Mesothelial cell of epicardium (in vitro differentiated cells): Measurements from ENCODE around the gene IGSF9B. TPM values are rescaled to one million over a fixed set of nuclear protein-coding genes. Genes with fewer than 3 reads are reported as not detected.

ENCODE experiments used
- DNase-seq, 2 experiments: peaks; one replicate each; pipeline ENCODE4 v3.0.0; 2021; ENCODE audit warnings: low spot score in 2 of 2; ENCODE audit not compliant: unreplicated experiment in 2 of 2
- H3K27ac Mint-ChIP-seq: 2 replicates; pipeline ENCODE4 v1.8.0; 2021; ENCODE audit warnings: mixed read lengths
- H3K27me3 Mint-ChIP-seq: 2 replicates; pipeline ENCODE4 v1.8.0; 2021; ENCODE audit warnings: low read depth, mixed read lengths
- H3K36me3 Mint-ChIP-seq: 2 replicates; pipeline ENCODE4 v1.8.0; 2021; ENCODE audit warnings: mixed read lengths
- H3K4me1 Mint-ChIP-seq: 2 replicates; pipeline ENCODE4 v1.8.0; 2021; ENCODE audit warnings: mixed read lengths
- H3K4me3 Mint-ChIP-seq: 2 replicates; pipeline ENCODE4 v1.8.0; 2021; ENCODE audit warnings: mild to moderate bottlenecking, moderate library complexity, mixed read lengths
- H3K9me3 Mint-ChIP-seq: 2 replicates; pipeline ENCODE4 v1.8.0; 2021; ENCODE audit warnings: mixed read lengths
- total RNA-seq: library from RNA; stranded (reverse); gene quantifications from 3 replicates; pipeline ENCODE4 v1.2.1, GENCODE V29; 2021
- TF ChIP-seq, protein P1 (sequence below): fragments of 200-600 bp; sonication (generic); IDR thresholded peaks from one replicate; pipeline ENCODE4 v1.5.0; 2021; ENCODE audit warnings: antibody characterized with exemption; ENCODE audit not compliant: unreplicated experiment

IGSF9B gene
- total RNA-seq, 1 donor from 2014 or later, result 4.8 TPM

DNA sequence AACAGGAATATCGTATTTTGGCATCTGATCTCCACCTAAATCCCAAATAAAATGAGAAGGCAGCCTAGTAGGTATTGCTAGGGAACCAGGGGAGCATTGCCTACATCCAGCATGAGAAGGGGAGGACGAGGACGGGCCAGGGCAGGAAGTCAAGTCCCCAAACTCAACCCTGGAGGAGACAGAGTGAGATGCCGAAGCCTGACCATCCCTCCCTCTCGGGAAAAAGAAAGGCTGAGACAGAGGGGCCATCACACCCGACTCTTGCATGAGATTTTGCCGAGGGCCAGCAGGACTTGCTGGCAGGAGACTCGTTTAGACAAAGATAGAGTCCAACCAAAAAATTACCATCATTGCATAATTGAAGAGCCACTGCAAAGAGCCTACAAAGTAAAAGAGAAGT is 61.2 kb downstream of the IGSF9B start:
- no peak overlapping the region for H3K27ac Mint-ChIP-seq
- DNase-seq, result peak in 1 of 2 experiments; percentile 24

DNA sequence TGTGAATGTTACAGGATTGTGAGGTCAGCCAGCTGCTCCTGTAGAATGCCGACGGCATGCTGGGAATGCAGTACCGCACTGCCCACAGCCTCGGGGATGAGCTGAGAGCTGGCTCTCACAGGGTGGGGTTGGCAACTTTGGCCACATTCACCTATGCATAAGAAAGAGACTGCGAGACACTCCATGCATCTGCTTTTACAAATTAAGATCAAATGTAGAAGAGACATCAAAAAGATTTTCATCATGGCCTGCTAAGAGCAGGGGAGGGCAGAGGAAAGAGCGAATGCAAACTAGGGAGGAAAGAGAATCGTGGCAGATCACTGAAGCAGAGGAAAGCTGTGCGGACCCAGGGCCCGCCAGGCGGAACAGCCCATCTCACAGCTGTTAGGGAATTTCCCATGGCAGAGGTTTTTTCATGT is 61.7 kb downstream of the IGSF9B start:
- H3K27me3 Mint-ChIP-seq, result peaks cover 18% of the 10 kb centered on the region
- H3K27ac Mint-ChIP-seq, result peak overlapping the region; percentile 32
- no peaks in the 10 kb centered on the region for H3K36me3 Mint-ChIP-seq
- TF ChIP-seq, protein P1, sequence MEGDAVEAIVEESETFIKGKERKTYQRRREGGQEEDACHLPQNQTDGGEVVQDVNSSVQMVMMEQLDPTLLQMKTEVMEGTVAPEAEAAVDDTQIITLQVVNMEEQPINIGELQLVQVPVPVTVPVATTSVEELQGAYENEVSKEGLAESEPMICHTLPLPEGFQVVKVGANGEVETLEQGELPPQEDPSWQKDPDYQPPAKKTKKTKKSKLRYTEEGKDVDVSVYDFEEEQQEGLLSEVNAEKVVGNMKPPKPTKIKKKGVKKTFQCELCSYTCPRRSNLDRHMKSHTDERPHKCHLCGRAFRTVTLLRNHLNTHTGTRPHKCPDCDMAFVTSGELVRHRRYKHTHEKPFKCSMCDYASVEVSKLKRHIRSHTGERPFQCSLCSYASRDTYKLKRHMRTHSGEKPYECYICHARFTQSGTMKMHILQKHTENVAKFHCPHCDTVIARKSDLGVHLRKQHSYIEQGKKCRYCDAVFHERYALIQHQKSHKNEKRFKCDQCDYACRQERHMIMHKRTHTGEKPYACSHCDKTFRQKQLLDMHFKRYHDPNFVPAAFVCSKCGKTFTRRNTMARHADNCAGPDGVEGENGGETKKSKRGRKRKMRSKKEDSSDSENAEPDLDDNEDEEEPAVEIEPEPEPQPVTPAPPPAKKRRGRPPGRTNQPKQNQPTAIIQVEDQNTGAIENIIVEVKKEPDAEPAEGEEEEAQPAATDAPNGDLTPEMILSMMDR, result no peak
- H3K9me3 Mint-ChIP-seq, result no peaks in the 10 kb centered on the region
- peak in 1 of 2 experiments; percentile 45 for DNase-seq
- H3K4me3 Mint-ChIP-seq, result no peak overlapping the region
- peaks cover 11% of the 10 kb centered on the region for H3K4me1 Mint-ChIP-seq

More for the DNA sequence above, 61.2 kb downstream of the IGSF9B start:
- TF ChIP-seq, protein P1, result no peak
- H3K9me3 Mint-ChIP-seq, result no peaks in the 10 kb centered on the region
- H3K27me3 Mint-ChIP-seq, result peaks cover 14% of the 10 kb centered on the region
- H3K36me3 Mint-ChIP-seq, result no peaks in the 10 kb centered on the region
- H3K4me3 Mint-ChIP-seq, result no peak overlapping the region
- peaks cover 11% of the 10 kb centered on the region for H3K4me1 Mint-ChIP-seq

DNA sequence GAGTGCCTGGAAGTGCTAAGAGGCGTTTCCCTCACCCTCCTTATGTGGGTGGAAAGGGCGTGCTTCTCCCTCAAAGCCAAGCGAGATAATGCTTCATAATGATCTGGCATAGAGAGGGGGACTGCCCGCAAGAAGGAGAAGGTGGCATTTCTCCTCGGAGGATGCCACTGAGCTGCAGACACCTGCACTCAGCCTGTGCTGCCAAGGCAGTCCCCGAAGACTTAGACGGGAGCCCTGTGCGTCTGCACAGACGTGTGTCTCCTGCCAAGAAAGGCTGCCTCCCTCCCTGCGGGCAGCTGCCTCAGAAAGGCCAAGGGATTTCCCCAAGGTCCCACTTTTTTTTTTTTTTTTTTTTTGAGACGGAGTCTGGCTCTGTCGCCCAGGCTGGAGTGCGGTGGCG is 63.4 kb downstream of the IGSF9B start:
- no peak overlapping the region for H3K4me3 Mint-ChIP-seq
- H3K4me1 Mint-ChIP-seq, result peaks cover 11% of the 10 kb centered on the region
- H3K27ac Mint-ChIP-seq, result no peak overlapping the region
- no peaks in the 10 kb centered on the region for H3K36me3 Mint-ChIP-seq
- H3K27me3 Mint-ChIP-seq, result peaks cover 28% of the 10 kb centered on the region
- H3K9me3 Mint-ChIP-seq, result no peaks in the 10 kb centered on the region
- TF ChIP-seq, protein P1, result no peak
- peak in 1 of 2 experiments; percentile 34 for DNase-seq

DNA sequence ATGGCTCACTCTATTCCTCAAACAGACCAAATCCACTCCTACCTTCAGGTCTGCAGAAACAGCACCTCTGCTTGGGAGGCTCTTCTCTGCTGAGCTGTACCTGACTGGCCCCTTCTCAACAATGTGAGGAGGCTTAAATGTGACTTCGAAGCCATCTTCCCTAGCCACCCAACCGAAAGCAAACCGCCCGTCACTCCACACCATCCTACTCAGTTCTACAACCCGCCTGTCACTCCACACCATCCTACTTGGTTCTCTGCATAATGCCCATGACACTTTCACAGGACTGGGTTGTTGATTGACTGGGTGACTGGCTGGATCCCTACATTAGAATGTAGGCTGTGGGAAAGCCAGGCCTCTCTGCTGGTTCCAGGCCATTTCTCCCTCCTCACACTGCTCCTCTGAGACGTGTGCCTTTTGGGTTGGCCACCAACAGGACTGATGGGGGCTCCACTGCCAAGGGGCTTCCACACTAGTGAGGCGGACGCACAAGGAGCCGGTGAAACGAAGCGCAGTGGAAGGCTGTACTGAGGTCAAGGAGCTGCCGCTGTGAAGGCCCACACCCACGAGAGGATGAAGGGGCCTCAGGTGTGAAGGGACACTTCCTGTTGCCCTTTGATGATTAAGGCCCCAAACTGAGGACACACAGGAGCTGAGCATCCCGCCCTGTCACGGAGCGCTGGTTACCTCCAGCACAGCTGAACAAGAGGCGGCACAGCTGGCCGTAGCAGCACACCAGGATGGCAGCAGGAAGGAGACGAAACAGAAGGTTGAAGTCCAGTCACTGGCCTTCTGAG is 64.0 kb downstream of the IGSF9B start:
- TF ChIP-seq, protein P1, result no peak
- peaks cover 29% of the 10 kb centered on the region for H3K27me3 Mint-ChIP-seq
- no peaks in the 10 kb centered on the region for H3K36me3 Mint-ChIP-seq
- peak in 1 of 2 experiments; percentile 14 for DNase-seq
- H3K4me3 Mint-ChIP-seq, result no peak overlapping the region
- no peak overlapping the region for H3K27ac Mint-ChIP-seq
- no peaks in the 10 kb centered on the region for H3K9me3 Mint-ChIP-seq
- peaks cover 11% of the 10 kb centered on the region for H3K4me1 Mint-ChIP-seq

DNA sequence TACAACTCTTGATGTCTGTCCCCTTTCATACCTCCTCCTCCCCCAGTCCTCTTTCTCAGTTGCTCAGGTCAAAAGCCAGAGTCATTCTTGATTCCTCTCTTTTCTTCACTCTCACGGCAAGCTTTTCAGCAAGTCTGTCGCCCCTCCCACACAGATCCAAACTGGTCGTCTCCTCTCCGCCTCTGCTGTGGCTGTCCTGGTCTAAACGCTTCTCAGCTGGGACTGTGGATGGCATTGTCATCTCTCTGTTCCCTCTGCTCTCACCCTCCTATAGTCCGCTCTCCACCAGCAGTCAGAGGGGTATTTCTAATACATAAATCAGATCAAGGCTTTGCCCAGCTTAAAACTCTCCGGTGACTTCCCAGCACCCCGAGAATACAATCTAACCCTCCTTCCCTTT is 64.6 kb downstream of the IGSF9B start:
- TF ChIP-seq, protein P1, result no peak
- H3K36me3 Mint-ChIP-seq, result no peaks in the 10 kb centered on the region
- H3K9me3 Mint-ChIP-seq, result no peaks in the 10 kb centered on the region
- no peak overlapping the region for H3K4me3 Mint-ChIP-seq
- DNase-seq, result peak in 1 of 2 experiments; percentile 14
- H3K4me1 Mint-ChIP-seq, result peaks cover 11% of the 10 kb centered on the region
- H3K27me3 Mint-ChIP-seq, result peaks cover 30% of the 10 kb centered on the region
- no peak overlapping the region for H3K27ac Mint-ChIP-seq
